ENCODE measurements around the gene DAAM2. TPM values are rescaled to one million over a fixed set of nuclear protein-coding genes. Genes with fewer than 3 reads are reported as not detected.
A peak's percentile ranks its signal among the peaks of the same experiment; 100 is the strongest.

The DAAM2 gene
- total RNA-seq, 6 experiments from 2014 or later, result 1.6 to 9.8 (median 4.7) TPM

GRCh38 chr6:39834278-39834677, 42.1 kb downstream of the DAAM2 start:
- no peaks in the 10 kb centered on the region for H3K9me3 ChIP-seq
- no peak overlapping the region for H3K4me3 ChIP-seq
- DNase-seq (no peak), ATAC-seq (no peak)
- no peaks in the 10 kb centered on the region for H3K36me3 ChIP-seq
- H3K27me3 ChIP-seq, result no peaks in the 10 kb centered on the region
- intact Hi-C loops (cut with DNase I), result no loop called here
- 88% methylated on average over 4 of the region's 4 CpGs for WGBS (ENCODE audit: insufficient coverage, low coverage, low lambda C conversion rate, missing lambda C conversion rate)
- no peak overlapping the region for H3K27ac ChIP-seq
- TF ChIP-seq POLR2A (IDR thresholded peaks at IDR 0.05) (no peak), CTCF (IDR thresholded peaks at IDR 0.05) (no peak)
- H3K4me1 ChIP-seq, result no peaks in the 10 kb centered on the region

GRCh38 chr6:39834866-39835265, 42.7 kb downstream of the DAAM2 start:
- H3K9me3 ChIP-seq, result no peaks in the 10 kb centered on the region
- TF ChIP-seq CTCF (IDR thresholded peaks at IDR 0.05) (no peak), POLR2A (IDR thresholded peaks at IDR 0.05) (no peak)
- H3K27me3 ChIP-seq, result no peaks in the 10 kb centered on the region
- no peak overlapping the region for H3K27ac ChIP-seq
- no peak overlapping the region for H3K4me3 ChIP-seq
- 83% methylated on average over 4 of the region's 5 CpGs for WGBS (ENCODE audit: insufficient coverage, low coverage, low lambda C conversion rate, missing lambda C conversion rate)
- ATAC-seq (no peak), DNase-seq (no peak)
- intact Hi-C loops (cut with DNase I), result no loop called here
- no peaks in the 10 kb centered on the region for H3K4me1 ChIP-seq
- H3K36me3 ChIP-seq, result no peaks in the 10 kb centered on the region

GRCh38 chr6:39835821-39836295, 43.7 kb downstream of the DAAM2 start:
- 69% methylated on average over 2 of the region's 2 CpGs for WGBS (ENCODE audit: insufficient coverage, low coverage, low lambda C conversion rate, missing lambda C conversion rate)
- TF ChIP-seq POLR2A (IDR thresholded peaks at IDR 0.05) (no peak), CTCF (IDR thresholded peaks at IDR 0.05) (no peak)

GRCh38 chr6:39836606-39837005, 44.4 kb downstream of the DAAM2 start:
- intact Hi-C loops (cut with DNase I), result no loop called here
- no peak overlapping the region for H3K4me3 ChIP-seq
- H3K36me3 ChIP-seq, result no peaks in the 10 kb centered on the region
- DNase-seq (no peak), ATAC-seq (no peak)
- no peak overlapping the region for H3K27ac ChIP-seq
- 87% methylated on average over 3 of the region's 4 CpGs for WGBS (ENCODE audit: insufficient coverage, low coverage, low lambda C conversion rate, missing lambda C conversion rate)
- no peak for TF ChIP-seq POLR2A (IDR thresholded peaks at IDR 0.05)
- TF ChIP-seq CTCF (IDR thresholded peaks at IDR 0.05), result no peak
- H3K4me1 ChIP-seq, result no peaks in the 10 kb centered on the region
- no peaks in the 10 kb centered on the region for H3K9me3 ChIP-seq
- no peaks in the 10 kb centered on the region for H3K27me3 ChIP-seq

More at GRCh38 chr6:39835821-39836295, 43.7 kb downstream of the DAAM2 start:
- intact Hi-C loops (cut with DNase I), result no loop called here
- DNase-seq (no peak), ATAC-seq (peak in 1 of 4 donors; percentile 32)
- Histone ChIP-seq H3K27ac (no peak overlapping the region), H3K4me3 (no peak overlapping the region), H3K27me3 (no peaks in the 10 kb centered on the region), H3K4me1 (no peaks in the 10 kb centered on the region), H3K9me3 (no peaks in the 10 kb centered on the region), H3K36me3 (no peaks in the 10 kb centered on the region)

- Histone ChIP-seq H3K4me3 (no peak overlapping the region), H3K9me3 (no peaks in the 10 kb centered on the region), H3K27me3 (no peaks in the 10 kb centered on the region), H3K4me1 (no peaks in the 10 kb centered on the region), H3K27ac (no peak overlapping the region), H3K36me3 (no peaks in the 10 kb centered on the region)
- intact Hi-C loops (cut with DNase I), result no loop called here
- TF ChIP-seq CTCF (IDR thresholded peaks at IDR 0.05), result no peak
- no peak for TF ChIP-seq POLR2A (IDR thresholded peaks at IDR 0.05)
- ATAC-seq (no peak), DNase-seq (no peak)
- no CpG with 5 or more reads among the region's 1 CpG for WGBS (ENCODE audit: insufficient coverage, low coverage, low lambda C conversion rate, missing lambda C conversion rate)
Measured at GRCh38 chr6:39839445-39839844, 47.3 kb downstream of the DAAM2 start.

Data from right lobe of liver (tissue), 6 donors.